Measurements from ENCODE around the gene NYNRIN.
A peak's percentile ranks its signal among the peaks of the same experiment; 100 is the strongest.
"Not testable (repeated sequence)": the region's sequence is repeated elsewhere in the genome, so short reads cannot be mapped to it uniquely, and the experiment has no call there.

Gene NYNRIN

GRCh38 chr14:24398653-24399446 lies at the start of gene NYNRIN:
NYNRIN (plus strand) TSS chr14:24399003; CDS start chr14:24399247, 244 bp downstream.
- DNase-seq: peak; percentile 14

- DNase-seq: no peak
Measured at GRCh38 chr14:24349742-24350141, 49.1 kb upstream of the NYNRIN start.

- no peak for DNase-seq
Measured at GRCh38 chr14:24351517-24351916, 47.3 kb upstream of the NYNRIN start.

GRCh38 chr14:24353559-24354481 lies 45.0 kb upstream of the NYNRIN start:
- DNase-seq: no peak

- not testable (repeated sequence) for DNase-seq
Measured at GRCh38 chr14:24354482-24354825, 44.3 kb upstream of the NYNRIN start.

GRCh38 chr14:24355009-24355408 lies 43.8 kb upstream of the NYNRIN start:
- DNase-seq: no peak

GRCh38 chr14:24356208-24356607 lies 42.6 kb upstream of the NYNRIN start:
- DNase-seq: no peak

- no peak for DNase-seq
Measured at GRCh38 chr14:24360281-24360680, 38.5 kb upstream of the NYNRIN start.

- no peak for DNase-seq
Measured at GRCh38 chr14:24361326-24361725, 37.5 kb upstream of the NYNRIN start.

GRCh38 chr14:24362241-24362960 lies 36.4 kb upstream of the NYNRIN start:
- no peak for DNase-seq

- no peak for DNase-seq
Measured at GRCh38 chr14:24363401-24363800, 35.4 kb upstream of the NYNRIN start.

- DNase-seq: no peak
Measured at GRCh38 chr14:24364841-24365240, 34.0 kb upstream of the NYNRIN start.

- peak; percentile 36 for DNase-seq
Measured at GRCh38 chr14:24365600-24366412, 33.0 kb upstream of the NYNRIN start.

GRCh38 chr14:24366413-24366720 lies 32.4 kb upstream of the NYNRIN start:
- DNase-seq: no peak

- no peak for DNase-seq
Measured at GRCh38 chr14:24366721-24367513, 31.9 kb upstream of the NYNRIN start.

- DNase-seq: no peak
Measured at GRCh38 chr14:24367514-24368211, 31.1 kb upstream of the NYNRIN start, which contains the start of gene NFATC4. NFATC4 (plus strand) TSS chr14:24368184; CDS start chr14:24368341, 157 bp downstream.

- DNase-seq: no peak
Measured at GRCh38 chr14:24368212-24368561, 30.6 kb upstream of the NYNRIN start.

- DNase-seq: no peak
Measured at GRCh38 chr14:24368562-24369252, 30.1 kb upstream of the NYNRIN start.

- DNase-seq: no peak
Measured at GRCh38 chr14:24369463-24369862, 29.3 kb upstream of the NYNRIN start.
